Endothelial cell of umbilical vein (primary cell): ENCODE data around the gene STK11IP. TPM values are rescaled to one million over a fixed set of nuclear protein-coding genes. Genes with fewer than 3 reads are reported as not detected.

Experiments used
- BruUV-seq: library from RNA; stranded (reverse); fragments of 400-500 nt; replicated peaks from 2 replicates; lab custom pipeline; 2021; lab: Mats Ljungman, UMichigan
- CTCF ChIA-PET: fragments of 300-600, 350-600 bp; sonication (Branson Sonifier 250); formaldehyde crosslinking; loops from one replicate; lab custom pipeline; 2021; ENCODE audit warnings: antibody characterized with exemption, inconsistent platforms; lab: Charles Lee
- POLR2A ChIA-PET: fragments of 300-600, 350-600 bp; sonication (Branson Sonifier 250); formaldehyde crosslinking; loops from one replicate; lab custom pipeline; 2021; ENCODE audit warnings: antibody characterized with exemption, inconsistent platforms; lab: Charles Lee
- DNase-seq: peaks from one replicate; pipeline ENCODE4 v3.0.0-alpha.2; 2011; ENCODE audit warnings: low read depth, low spot score
- FAIRE-seq: peaks from 2 replicates; lab custom pipeline; 2011; peaks lifted over from hg19 to GRCh38; lab: Jason Lieb, UNC
- H2AFZ ChIP-seq: 2 replicates; pipeline ENCODE4 v1.6.0; 2012; ENCODE audit warnings: low read depth, low read length, control low read depth, inconsistent platforms
- H3K27ac ChIP-seq: 2 replicates; pipeline ENCODE4 v1.5.1; 2011; ENCODE audit warnings: low read depth, mild to moderate bottlenecking, control low read depth, low read length, moderate library complexity; ENCODE audit not compliant: insufficient read depth
- H3K27me3 ChIP-seq, 2 experiments: 2 replicates each; pipeline versions ENCODE4 v1.6.0 to v1.6.1; 2011; ENCODE audit warnings: low read length in 2 of 2, mixed read lengths in 1 of 2; ENCODE audit not compliant: control insufficient read depth in 2 of 2, insufficient read depth in 2 of 2
- H3K36me3 ChIP-seq, 2 experiments: 2 replicates in 1 of 2; 3 replicates in 1 of 2; pipeline ENCODE4 v1.5.1; 2011; ENCODE audit warnings: low read length in 2 of 2, mild to moderate bottlenecking in 1 of 2, moderate library complexity in 1 of 2; ENCODE audit not compliant: control insufficient read depth in 2 of 2, insufficient read depth in 2 of 2; ENCODE audit errors: extremely low read depth in 1 of 2
- H3K4me1 ChIP-seq: 3 replicates; pipeline ENCODE4 v1.5.1; 2011; ENCODE audit warnings: mild to moderate bottlenecking, low read length; ENCODE audit not compliant: control insufficient read depth, insufficient read depth; ENCODE audit errors: extremely low read depth
- H3K4me2 ChIP-seq: 2 replicates; pipeline ENCODE4 v1.6.1; 2011; ENCODE audit warnings: low read length, control low read depth, mixed read lengths; ENCODE audit not compliant: insufficient read depth
- H3K4me3 ChIP-seq, 3 experiments: fragments of 200-600 bp in 1 of 3; sonication (generic), shearing (Covaris generic) in 1 of 3; replicated peaks in 1 of 3; 2 replicates each; pipeline ENCODE4 v1.5.1; 2011 to 2016; ENCODE audit warnings: control low read depth in 3 of 3, low read length in 3 of 3, mild to moderate bottlenecking in 2 of 3, inconsistent platforms in 1 of 3, low read depth in 1 of 3, moderate library complexity in 1 of 3; ENCODE audit not compliant: insufficient read depth in 1 of 3
- H3K79me2 ChIP-seq: 2 replicates; pipeline ENCODE4 v1.6.0; 2012; ENCODE audit warnings: low read length, inconsistent platforms; ENCODE audit not compliant: control insufficient read depth, insufficient read depth
- H3K9ac ChIP-seq: replicated peaks from 2 replicates; pipeline ENCODE3; 2011; ENCODE audit warnings: low read length, control low read depth; ENCODE audit not compliant: insufficient read depth; ENCODE audit errors: extremely low read depth
- H3K9me1 ChIP-seq: replicated peaks from 3 replicates; pipeline ENCODE4 v1.6.0; 2011; ENCODE audit warnings: mild to moderate bottlenecking, low read length; ENCODE audit not compliant: control insufficient read depth, insufficient read depth; ENCODE audit errors: extremely low read depth
- H3K9me3 ChIP-seq: replicated peaks from 2 replicates; pipeline ENCODE4 v1.5.1; 2012; ENCODE audit warnings: low read length, inconsistent platforms; ENCODE audit not compliant: control insufficient read depth, insufficient read depth
- H4K20me1 ChIP-seq: replicated peaks from 2 replicates; pipeline ENCODE3; 2011; ENCODE audit warnings: mild to moderate bottlenecking, low read length; ENCODE audit not compliant: control insufficient read depth, insufficient read depth; ENCODE audit errors: extremely low read depth
- EZH2 ChIP-seq: IDR thresholded peaks from 2 replicates; pipeline ENCODE4 v1.6.1; 2012; ENCODE audit warnings: borderline replicate concordance, low read depth, mild to moderate bottlenecking, moderate library complexity, low read length, inconsistent platforms; ENCODE audit not compliant: severe bottlenecking
- FOS ChIP-seq: IDR thresholded peaks from 2 replicates; pipeline ENCODE4 v1.6.1; 2011; ENCODE audit warnings: mild to moderate bottlenecking, low read length, moderate library complexity, borderline replicate concordance; ENCODE audit not compliant: insufficient read depth
- GATA2 ChIP-seq: IDR thresholded peaks from 2 replicates; pipeline ENCODE4 v1.7.0; 2011; ENCODE audit warnings: low read depth, mild to moderate bottlenecking, moderate library complexity, mixed read lengths, low read length; ENCODE audit not compliant: insufficient read length, insufficient read depth
- JUN ChIP-seq: IDR thresholded peaks from 2 replicates; pipeline ENCODE4 v1.6.1; 2011; ENCODE audit warnings: borderline replicate concordance, low read depth; ENCODE audit not compliant: insufficient read length, insufficient read depth
- MAX ChIP-seq: IDR thresholded peaks from 2 replicates; pipeline ENCODE4 v1.6.1; 2011; ENCODE audit not compliant: insufficient read depth, insufficient read length
- MYC ChIP-seq: IDR thresholded peaks from one replicate; pipeline ENCODE4 v1.6.1; 2011; ENCODE audit warnings: mild to moderate bottlenecking, low read depth, low read length
- POLR2A ChIP-seq: IDR thresholded peaks from 2 replicates; pipeline ENCODE4 v1.6.1; 2012; ENCODE audit warnings: low read depth, mild to moderate bottlenecking, control low read depth, low read length
- POLR2AphosphoS5 ChIP-seq: IDR thresholded peaks from 2 replicates; pipeline ENCODE4 v1.6.1; 2012; ENCODE audit warnings: low read depth, mild to moderate bottlenecking, control low read depth, low read length, moderate library complexity; ENCODE audit not compliant: insufficient read depth
- dilution Hi-C: fragments of 300-500 bp; cut with MboI; formaldehyde crosslinking; loops from one replicate; pipeline ENCODE4 v1.15.0; 2019; ENCODE audit warnings: low sequenced_read_pairs; ENCODE audit not compliant: extremely low pct_ligation_motif_present
- intact Hi-C: fragments of 100-400 bp; cut with micrococcal nuclease; formaldehyde crosslinking; loops from one replicate; pipeline ENCODE4 v1.10.0; 2022
- polyA plus RNA-seq, 4 experiments: library from polyadenylated mRNA; depleted of rRNA in 3 of 4; stranded (reverse) in 3 of 4; unstranded in 1 of 4; fragments of >200 nt; gene quantifications; 2 replicates each; pipeline versions ENCODE4 v1.2.1 to v1.2.3, GENCODE V29; 2011 to 2012; ENCODE audit warnings: missing spikeins in 1 of 4
- total RNA-seq: library from RNA; stranded (reverse); gene quantifications from 2 replicates; pipeline ENCODE4 v1.2.3, GENCODE V29; 2021
- TF ChIP-seq, protein P1 (sequence below), 2 donors: IDR thresholded peaks; 1 replicate in 1 of 2; 2 replicates in 1 of 2; pipeline ENCODE4 v1.5.1; 2011; ENCODE audit warnings: low read length in 2 of 2, mild to moderate bottlenecking in 2 of 2, moderate library complexity in 2 of 2, control low read depth in 1 of 2, inconsistent platforms in 1 of 2, low read depth in 1 of 2; ENCODE audit not compliant: insufficient read depth in 1 of 2; ENCODE audit errors: extremely low read depth in 1 of 2

STK11IP gene
- total and polyA plus RNA-seq, 2 donors (not counting 3 experiments of a cell fraction or from before 2014, with no cell fraction given), result 17.7 to 19.2 TPM

GRCh38 chr2:219561179-219562048 is 36.2 kb upstream of the STK11IP start:
- FAIRE-seq (no peak), DNase-seq (no peak)
- TF ChIP-seq MYC, result no peak
- TF ChIP-seq GATA2, result no peak
- TF ChIP-seq, protein P1, sequence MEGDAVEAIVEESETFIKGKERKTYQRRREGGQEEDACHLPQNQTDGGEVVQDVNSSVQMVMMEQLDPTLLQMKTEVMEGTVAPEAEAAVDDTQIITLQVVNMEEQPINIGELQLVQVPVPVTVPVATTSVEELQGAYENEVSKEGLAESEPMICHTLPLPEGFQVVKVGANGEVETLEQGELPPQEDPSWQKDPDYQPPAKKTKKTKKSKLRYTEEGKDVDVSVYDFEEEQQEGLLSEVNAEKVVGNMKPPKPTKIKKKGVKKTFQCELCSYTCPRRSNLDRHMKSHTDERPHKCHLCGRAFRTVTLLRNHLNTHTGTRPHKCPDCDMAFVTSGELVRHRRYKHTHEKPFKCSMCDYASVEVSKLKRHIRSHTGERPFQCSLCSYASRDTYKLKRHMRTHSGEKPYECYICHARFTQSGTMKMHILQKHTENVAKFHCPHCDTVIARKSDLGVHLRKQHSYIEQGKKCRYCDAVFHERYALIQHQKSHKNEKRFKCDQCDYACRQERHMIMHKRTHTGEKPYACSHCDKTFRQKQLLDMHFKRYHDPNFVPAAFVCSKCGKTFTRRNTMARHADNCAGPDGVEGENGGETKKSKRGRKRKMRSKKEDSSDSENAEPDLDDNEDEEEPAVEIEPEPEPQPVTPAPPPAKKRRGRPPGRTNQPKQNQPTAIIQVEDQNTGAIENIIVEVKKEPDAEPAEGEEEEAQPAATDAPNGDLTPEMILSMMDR (IDR thresholded peaks at IDR 0.05; ENCODE audit: extremely low read depth in 1 of 2, insufficient read depth in 1 of 2, low read depth in 1 of 2, low read length in 2 of 2), result no peak
- no peak for TF ChIP-seq MAX
- TF ChIP-seq JUN, result no peak
- TF ChIP-seq POLR2A, result no peak
- no peak for TF ChIP-seq FOS
- TF ChIP-seq EZH2, result no peak
- TF ChIP-seq POLR2AphosphoS5, result no peak
- Histone ChIP-seq H3K9ac (no peak overlapping the region), H3K27ac (no peak overlapping the region), H4K20me1 (no peaks in the 10 kb centered on the region), H3K9me3 (no peaks in the 10 kb centered on the region), H3K4me1 (no peaks in the 10 kb centered on the region), H3K27me3 (peaks cover 0 to 3% of the 10 kb centered on the region in 2 experiments), H2AFZ (no peak overlapping the region), H3K4me3 (no peak overlapping the region), H3K79me2 (no peaks in the 10 kb centered on the region), H3K9me1 (no peaks in the 10 kb centered on the region), H3K36me3 (no peaks in the 10 kb centered on the region), H3K4me2 (no peak overlapping the region)
- dilution Hi-C loops (no loop called here), intact Hi-C loops (no loop called here)
- ChIA-PET POLR2A (no interaction called here), CTCF (interaction anchor here (0.7 to 2.9 kb wide), 27 partner anchors 9 to 158 kb away, joined by 3 to 42 read pairs (median 5); partner anchors contain the start of genes CHPF, OBSL1, STK11IP and TMEM198)
- no TSS peak for BruUV-seq
